Right atrium auricular region (tissue), 2 donors: ENCODE data around the gene CAMK4. TPM values are rescaled to one million over a fixed set of nuclear protein-coding genes. Genes with fewer than 3 reads are reported as not detected.

Experiments used
- DNase-seq: peaks from one replicate; pipeline ENCODE4 v3.0.0-alpha.2; 2019; ENCODE audit warnings: low spot score
- H3K27ac ChIP-seq, 2 donors: fragments of 200-600 bp; sonication (generic); 1 replicate in 1 of 2; 2 replicates in 1 of 2; pipeline ENCODE4 v1.5.1; 2016 to 2019
- H3K27me3 ChIP-seq, 2 donors: fragments of 200-600 bp; sonication (generic); one replicate each; pipeline versions ENCODE4 v1.5.1 to v1.6.0; 2017 to 2019
- H3K36me3 ChIP-seq: fragments of 200-600 bp; sonication (generic); one replicate; pipeline ENCODE4 v1.5.1; 2016
- H3K4me1 ChIP-seq, 2 donors: fragments of 200-600 bp; sonication (generic); one replicate each; pipeline versions ENCODE4 v1.5.1 to v1.6.0; 2017 to 2019
- H3K4me3 ChIP-seq, 2 donors: fragments of 200-600 bp; sonication (generic); 1 replicate in 1 of 2; 2 replicates in 1 of 2; pipeline ENCODE4 v1.5.1; 2017 to 2019; ENCODE audit warnings: mild to moderate bottlenecking in 1 of 2, moderate library complexity in 1 of 2
- H3K9me3 ChIP-seq, 2 donors: fragments of 200-600 bp; sonication (generic); one replicate each; pipeline ENCODE4 v1.5.1; 2019
- total RNA-seq, 2 donors: library from RNA; depleted of rRNA; stranded (reverse); fragments of >200 nt; gene quantifications; one replicate each; pipeline ENCODE4 v1.1.0, GENCODE V29; 2016
- TF ChIP-seq, protein P1 (sequence below), 2 donors: fragments of 200-600 bp; sonication (generic); IDR thresholded peaks; one replicate each; pipeline ENCODE4 v1.5.1; 2019; ENCODE audit warnings: antibody characterized with exemption in 2 of 2

The CAMK4 gene
- total RNA-seq, 2 donors from 2014 or later, result 0.11 to 0.67 TPM

DNA sequence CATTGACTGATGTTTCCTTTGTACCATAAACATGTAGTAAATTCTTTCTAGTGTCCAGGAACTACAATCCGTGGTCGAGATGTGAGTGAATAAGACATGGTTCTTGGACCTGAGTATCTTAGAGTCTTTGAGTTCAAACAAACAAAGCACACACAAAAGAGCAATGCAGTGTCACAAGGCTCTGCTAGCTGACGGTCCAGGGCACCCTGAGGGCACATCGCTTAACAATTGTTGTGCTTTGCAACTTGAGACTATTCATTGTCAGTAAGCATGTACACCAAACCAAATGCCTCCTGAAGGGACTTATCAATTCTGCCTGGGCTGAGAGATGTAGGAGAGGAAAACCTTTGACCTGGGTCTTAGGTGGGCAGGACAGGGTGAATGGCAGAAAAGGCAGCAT, 84.8 kb downstream of the CAMK4 start:
- Histone ChIP-seq H3K4me1 (no peaks in the 10 kb centered on the region), H3K36me3 (no peaks in the 10 kb centered on the region), H3K27me3 (no peaks in the 10 kb centered on the region), H3K27ac (no peak overlapping the region), H3K4me3 (no peak overlapping the region), H3K9me3 (no peaks in the 10 kb centered on the region)
- no peak for DNase-seq
- TF ChIP-seq, protein P1, sequence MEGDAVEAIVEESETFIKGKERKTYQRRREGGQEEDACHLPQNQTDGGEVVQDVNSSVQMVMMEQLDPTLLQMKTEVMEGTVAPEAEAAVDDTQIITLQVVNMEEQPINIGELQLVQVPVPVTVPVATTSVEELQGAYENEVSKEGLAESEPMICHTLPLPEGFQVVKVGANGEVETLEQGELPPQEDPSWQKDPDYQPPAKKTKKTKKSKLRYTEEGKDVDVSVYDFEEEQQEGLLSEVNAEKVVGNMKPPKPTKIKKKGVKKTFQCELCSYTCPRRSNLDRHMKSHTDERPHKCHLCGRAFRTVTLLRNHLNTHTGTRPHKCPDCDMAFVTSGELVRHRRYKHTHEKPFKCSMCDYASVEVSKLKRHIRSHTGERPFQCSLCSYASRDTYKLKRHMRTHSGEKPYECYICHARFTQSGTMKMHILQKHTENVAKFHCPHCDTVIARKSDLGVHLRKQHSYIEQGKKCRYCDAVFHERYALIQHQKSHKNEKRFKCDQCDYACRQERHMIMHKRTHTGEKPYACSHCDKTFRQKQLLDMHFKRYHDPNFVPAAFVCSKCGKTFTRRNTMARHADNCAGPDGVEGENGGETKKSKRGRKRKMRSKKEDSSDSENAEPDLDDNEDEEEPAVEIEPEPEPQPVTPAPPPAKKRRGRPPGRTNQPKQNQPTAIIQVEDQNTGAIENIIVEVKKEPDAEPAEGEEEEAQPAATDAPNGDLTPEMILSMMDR (IDR thresholded peaks at IDR 0.05), result no peak

DNA sequence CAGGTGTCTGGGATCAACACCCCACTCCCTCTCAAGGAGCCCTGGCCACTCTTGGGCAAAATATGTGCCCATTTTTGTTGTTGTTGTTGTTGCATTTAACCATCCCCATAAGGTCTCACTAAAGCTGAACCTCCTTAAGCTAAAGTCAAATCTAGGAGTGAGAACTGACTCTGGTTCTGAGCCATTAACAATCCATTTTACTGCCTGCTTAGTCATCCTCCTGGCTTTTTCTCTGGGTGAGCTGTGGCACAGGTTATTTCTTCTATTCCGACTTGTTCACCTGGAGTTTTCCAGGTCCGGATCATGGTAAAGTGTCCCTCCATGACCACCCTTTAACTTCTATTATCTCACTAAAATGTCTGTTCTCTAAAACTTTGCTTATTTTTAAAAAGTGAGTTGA, 85.2 kb downstream of the CAMK4 start:
- H3K4me1 ChIP-seq, result no peaks in the 10 kb centered on the region
- H3K27me3 ChIP-seq, result no peaks in the 10 kb centered on the region
- TF ChIP-seq, protein P1 (IDR thresholded peaks at IDR 0.05), result no peak
- H3K36me3 ChIP-seq, result no peaks in the 10 kb centered on the region
- no peak overlapping the region for H3K4me3 ChIP-seq
- DNase-seq, result no peak
- H3K27ac ChIP-seq, result no peak overlapping the region
- H3K9me3 ChIP-seq, result no peaks in the 10 kb centered on the region

DNA sequence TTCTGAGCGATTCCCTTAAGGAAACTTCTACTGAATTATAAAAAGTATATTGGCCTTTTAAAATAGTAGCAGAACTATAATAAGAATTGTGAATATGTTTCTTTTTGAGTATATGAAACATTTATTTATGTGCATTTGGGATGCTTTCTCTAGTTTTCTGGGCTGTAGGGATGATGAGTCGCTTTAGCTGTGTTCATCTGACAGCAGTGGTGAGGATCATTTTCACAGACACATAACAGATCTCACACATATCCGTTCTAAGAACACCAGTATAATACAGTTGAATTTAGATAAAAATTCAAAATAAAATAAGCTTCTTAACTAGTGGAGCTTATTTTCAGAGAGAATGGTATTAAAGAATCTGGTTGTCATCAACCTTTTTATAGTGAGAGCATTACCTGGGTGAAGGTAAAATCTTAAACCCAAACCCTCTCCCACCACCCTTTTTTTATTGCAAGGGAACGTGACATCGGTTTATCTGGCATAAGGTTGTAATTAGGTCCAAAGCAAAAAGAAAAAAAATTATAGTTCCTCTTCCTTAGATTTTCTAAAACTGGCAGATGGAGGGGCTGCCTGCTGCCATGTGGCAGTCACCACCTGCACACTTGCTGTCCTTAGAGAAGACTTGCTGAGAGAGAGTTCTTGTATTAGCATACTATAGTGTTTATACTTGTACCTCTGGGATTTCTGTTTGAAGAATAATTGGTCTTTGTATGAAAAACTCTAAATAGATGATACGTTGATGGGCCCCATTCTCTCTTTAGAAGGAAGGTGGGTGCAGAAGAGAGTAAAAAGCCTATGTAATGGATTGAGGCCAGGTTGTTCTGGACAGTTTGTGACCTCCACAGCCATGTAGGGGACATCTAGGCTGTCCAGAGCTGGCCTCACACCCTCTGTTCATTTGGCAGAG, 86.8 kb downstream of the CAMK4 start:
- Histone ChIP-seq H3K4me1 (no peaks in the 10 kb centered on the region), H3K27me3 (no peaks in the 10 kb centered on the region), H3K36me3 (no peaks in the 10 kb centered on the region), H3K27ac (no peak overlapping the region), H3K4me3 (no peak overlapping the region), H3K9me3 (no peaks in the 10 kb centered on the region)
- TF ChIP-seq, protein P1 (IDR thresholded peaks at IDR 0.05), result no peak
- no peak for DNase-seq

DNA sequence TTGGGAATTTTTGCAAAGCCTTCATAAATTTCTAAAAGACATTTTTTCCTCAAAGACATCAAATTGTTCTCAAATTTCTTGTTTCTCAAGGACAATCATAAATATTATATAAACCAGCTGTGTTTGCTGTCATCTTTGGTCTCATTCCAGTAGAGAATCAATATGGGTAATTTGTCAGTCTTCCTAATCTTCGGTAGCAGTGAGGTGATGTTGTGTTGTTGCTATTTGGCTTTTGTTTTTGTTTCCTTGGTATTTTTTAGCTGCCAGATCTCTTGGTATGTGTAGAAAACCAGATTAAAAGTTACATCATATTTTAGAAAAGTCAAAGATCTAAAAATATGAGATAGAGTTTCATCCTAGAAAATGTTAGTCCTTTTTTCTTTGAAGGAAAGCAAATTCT, 87.5 kb downstream of the CAMK4 start:
- TF ChIP-seq, protein P1 (IDR thresholded peaks at IDR 0.05), result no peak
- Histone ChIP-seq H3K27ac (no peak overlapping the region), H3K4me3 (no peak overlapping the region), H3K4me1 (no peaks in the 10 kb centered on the region), H3K27me3 (no peaks in the 10 kb centered on the region), H3K36me3 (no peaks in the 10 kb centered on the region), H3K9me3 (no peaks in the 10 kb centered on the region)
- no peak for DNase-seq

DNA sequence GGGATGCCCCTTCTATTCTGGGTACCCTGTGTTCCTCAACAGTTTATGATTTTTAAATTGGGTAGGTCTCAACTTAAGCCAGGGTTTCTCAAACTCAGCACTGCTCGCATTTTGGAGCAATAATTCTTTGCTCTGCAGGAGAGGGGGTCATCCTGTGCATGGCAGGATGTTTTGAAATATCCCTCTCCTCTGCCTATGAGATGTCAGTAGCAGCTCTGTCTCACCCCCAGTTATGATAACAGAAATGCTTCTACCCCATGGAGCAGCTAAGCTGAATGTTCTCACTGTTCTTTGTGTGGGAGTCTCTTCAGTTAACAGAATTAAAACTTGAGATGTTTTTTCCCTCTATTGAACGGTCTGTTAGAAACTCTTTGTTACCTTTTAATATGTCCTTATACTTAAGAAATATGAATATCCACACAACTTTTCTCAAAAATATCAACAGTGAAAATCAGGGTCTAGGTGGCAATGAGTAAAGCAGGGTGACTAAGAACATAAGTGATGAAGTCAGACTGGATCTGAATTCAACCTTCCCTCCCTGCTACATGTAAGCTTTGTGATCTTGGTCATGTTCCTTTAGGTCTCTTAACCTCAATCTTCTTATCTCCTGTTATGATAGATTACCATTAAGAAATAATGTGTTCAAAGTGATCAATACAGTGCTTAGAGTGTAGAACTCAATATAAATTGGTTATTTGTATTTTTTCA, 89.0 kb downstream of the CAMK4 start:
- no peak for DNase-seq
- no peaks in the 10 kb centered on the region for H3K27me3 ChIP-seq
- no peaks in the 10 kb centered on the region for H3K9me3 ChIP-seq
- H3K36me3 ChIP-seq, result no peaks in the 10 kb centered on the region
- TF ChIP-seq, protein P1 (IDR thresholded peaks at IDR 0.05), result no peak
- H3K27ac ChIP-seq, result no peak overlapping the region
- no peak overlapping the region for H3K4me3 ChIP-seq
- no peaks in the 10 kb centered on the region for H3K4me1 ChIP-seq
